ENCODE data around the gene GRAPL.
"Not testable (repeated sequence)": the region's sequence is repeated elsewhere in the genome, so short reads cannot be mapped to it uniquely, and the experiment has no call there.

GRCh38 chr17:19189781-19190405, 62.5 kb downstream of the GRAPL start:
- not testable (repeated sequence) for TF ChIP-seq YY1 (IDR thresholded peaks at IDR 0.05); CTCF (IDR thresholded peaks at IDR 0.05; ENCODE audit: low read depth, low read length, missing input control); RAD21 (IDR thresholded peaks at IDR 0.05); MAX (IDR thresholded peaks at IDR 0.05); GABPA (IDR thresholded peaks at IDR 0.05 in 1 of 2, conservative IDR thresholded peaks at IDR 0.05 in 1 of 2)
- TF ChIP-seq, protein P1, sequence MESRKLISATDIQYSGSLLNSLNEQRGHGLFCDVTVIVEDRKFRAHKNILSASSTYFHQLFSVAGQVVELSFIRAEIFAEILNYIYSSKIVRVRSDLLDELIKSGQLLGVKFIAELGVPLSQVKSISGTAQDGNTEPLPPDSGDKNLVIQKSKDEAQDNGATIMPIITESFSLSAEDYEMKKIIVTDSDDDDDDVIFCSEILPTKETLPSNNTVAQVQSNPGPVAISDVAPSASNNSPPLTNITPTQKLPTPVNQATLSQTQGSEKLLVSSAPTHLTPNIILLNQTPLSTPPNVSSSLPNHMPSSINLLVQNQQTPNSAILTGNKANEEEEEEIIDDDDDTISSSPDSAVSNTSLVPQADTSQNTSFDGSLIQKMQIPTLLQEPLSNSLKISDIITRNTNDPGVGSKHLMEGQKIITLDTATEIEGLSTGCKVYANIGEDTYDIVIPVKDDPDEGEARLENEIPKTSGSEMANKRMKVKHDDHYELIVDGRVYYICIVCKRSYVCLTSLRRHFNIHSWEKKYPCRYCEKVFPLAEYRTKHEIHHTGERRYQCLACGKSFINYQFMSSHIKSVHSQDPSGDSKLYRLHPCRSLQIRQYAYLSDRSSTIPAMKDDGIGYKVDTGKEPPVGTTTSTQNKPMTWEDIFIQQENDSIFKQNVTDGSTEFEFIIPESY (IDR thresholded peaks at IDR 0.05) = not testable (repeated sequence)
